Osteocyte (in vitro differentiated cells): ENCODE measurements around the gene NRIP1. TPM values are rescaled to one million over a fixed set of nuclear protein-coding genes. Genes with fewer than 3 reads are reported as not detected.

Experiments used
- DNase-seq: peaks from one replicate; pipeline ENCODE4 v3.0.0; 2021; ENCODE audit warnings: mixed read lengths; ENCODE audit not compliant: unreplicated experiment; ENCODE audit errors: extremely low spot score
- H3K27ac Mint-ChIP-seq: one replicate; pipeline ENCODE4 v1.8.0; 2021; ENCODE audit warnings: mild to moderate bottlenecking, mixed read lengths; ENCODE audit not compliant: unreplicated experiment
- H3K27me3 Mint-ChIP-seq: one replicate; pipeline ENCODE4 v1.8.0; 2021; ENCODE audit warnings: mixed read lengths; ENCODE audit not compliant: unreplicated experiment
- H3K36me3 Mint-ChIP-seq: one replicate; pipeline ENCODE4 v1.8.0; 2021; ENCODE audit warnings: mixed read lengths; ENCODE audit not compliant: unreplicated experiment
- H3K4me1 Mint-ChIP-seq: one replicate; pipeline ENCODE4 v1.8.0; 2021; ENCODE audit warnings: mixed read lengths; ENCODE audit not compliant: unreplicated experiment
- H3K4me3 Mint-ChIP-seq: one replicate; pipeline ENCODE4 v1.8.0; 2021; ENCODE audit warnings: mild to moderate bottlenecking, moderate library complexity, mixed read lengths; ENCODE audit not compliant: unreplicated experiment
- H3K9me3 Mint-ChIP-seq: one replicate; pipeline ENCODE4 v1.8.0; 2021; ENCODE audit warnings: mixed read lengths; ENCODE audit not compliant: unreplicated experiment
- CTCF ChIP-seq: fragments of 200-600 bp; sonication (generic); IDR thresholded peaks from 2 replicates; pipeline ENCODE4 v1.5.0; 2021; ENCODE audit warnings: antibody characterized with exemption, mild to moderate bottlenecking, moderate library complexity
- total RNA-seq: library from RNA; stranded (reverse); gene quantifications from 2 replicates; pipeline ENCODE4 v1.2.1, GENCODE V29; 2021

Gene NRIP1
- total RNA-seq, 1 donor from 2014 or later = 17.4 TPM

DNA sequence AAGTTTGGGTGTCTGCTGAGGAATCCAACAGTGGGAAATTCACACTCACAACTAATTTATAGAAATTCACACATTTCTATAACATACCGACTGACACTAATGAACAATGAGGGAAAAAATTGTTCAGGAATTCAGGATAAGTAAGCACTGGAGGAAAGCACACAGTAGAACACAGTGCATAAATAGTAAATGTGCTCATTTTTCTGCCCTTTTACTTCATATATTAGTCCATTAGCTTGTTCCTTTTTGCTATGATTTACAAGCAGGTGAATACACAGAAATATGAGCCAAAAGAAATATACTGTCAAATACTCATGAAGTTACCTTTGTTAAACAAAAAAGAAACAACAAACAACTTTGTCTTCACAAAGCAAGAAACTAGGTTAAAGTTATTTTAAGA is 11.3 kb downstream of the NRIP1 start:
- Mint-ChIP-seq H3K27ac (no peak overlapping the region), H3K4me1 (peaks cover 36% of the 10 kb centered on the region), H3K36me3 (no peaks in the 10 kb centered on the region), H3K9me3 (no peaks in the 10 kb centered on the region), H3K4me3 (no peak overlapping the region), H3K27me3 (no peaks in the 10 kb centered on the region)
- no peak for TF ChIP-seq CTCF
- DNase-seq = no peak

DNA sequence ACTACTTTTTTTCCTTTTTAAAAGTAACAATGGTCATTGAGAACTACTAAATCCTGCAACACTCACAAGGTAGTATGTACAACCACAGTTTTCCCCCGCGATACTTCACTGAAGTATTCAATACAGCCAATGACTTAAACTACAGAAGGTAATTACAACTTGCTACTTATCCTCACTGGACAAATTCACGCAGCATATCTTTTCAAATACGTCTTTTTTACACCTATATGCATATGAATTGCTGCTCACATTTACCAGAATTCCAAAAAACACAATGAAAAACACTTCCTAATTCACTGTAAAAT is 12.4 kb downstream of the NRIP1 start:
- Mint-ChIP-seq H3K4me3 (no peak overlapping the region), H3K36me3 (no peaks in the 10 kb centered on the region), H3K27me3 (no peaks in the 10 kb centered on the region), H3K4me1 (peaks cover 31% of the 10 kb centered on the region), H3K27ac (no peak overlapping the region), H3K9me3 (no peaks in the 10 kb centered on the region)
- DNase-seq = no peak
- no peak for TF ChIP-seq CTCF

GRCh38 chr21:15051644-15052458 is 12.9 kb downstream of the NRIP1 start:
- H3K9me3 Mint-ChIP-seq = no peaks in the 10 kb centered on the region
- DNase-seq = no peak
- H3K4me1 Mint-ChIP-seq = peaks cover 27% of the 10 kb centered on the region
- H3K27ac Mint-ChIP-seq = no peak overlapping the region
- H3K36me3 Mint-ChIP-seq = no peaks in the 10 kb centered on the region
- no peak for TF ChIP-seq CTCF
- no peaks in the 10 kb centered on the region for H3K27me3 Mint-ChIP-seq
- no peak overlapping the region for H3K4me3 Mint-ChIP-seq

DNA sequence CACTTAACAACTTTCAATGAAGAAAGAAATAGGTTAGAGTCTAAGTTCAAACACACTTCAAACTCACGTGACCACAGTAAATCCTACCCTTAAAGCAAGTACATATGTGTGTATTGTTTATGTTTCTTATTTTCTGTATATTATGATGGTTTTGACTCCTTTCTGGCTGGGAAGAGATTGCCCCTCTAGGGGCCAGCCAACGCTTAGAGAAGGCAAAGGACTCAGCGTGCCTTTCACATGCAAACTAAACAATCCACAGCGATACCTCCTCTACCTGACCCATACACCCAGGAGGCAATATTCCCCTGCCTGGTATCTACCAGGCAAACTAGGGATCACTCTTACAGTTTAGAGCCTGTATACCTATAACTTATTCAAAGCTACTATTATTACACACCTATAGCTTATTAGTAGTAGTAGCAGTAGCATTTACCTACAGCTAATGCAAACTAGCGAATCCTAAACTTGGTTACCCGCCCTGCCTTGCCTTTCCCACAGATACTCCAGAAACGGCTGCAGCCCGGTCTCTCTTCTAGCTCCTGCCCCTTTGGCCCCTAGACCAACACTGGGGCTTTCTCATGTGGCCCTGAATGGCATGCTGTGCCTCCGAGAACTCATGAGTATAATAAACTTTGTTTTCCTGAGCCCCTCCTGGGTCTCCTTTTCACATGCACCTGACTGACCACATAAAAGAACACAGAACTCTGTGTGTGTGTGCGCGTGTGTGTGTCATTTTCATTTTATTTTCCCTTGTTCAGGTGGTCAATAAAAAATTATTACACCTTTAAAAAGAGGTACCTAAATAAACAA is 14.0 kb downstream of the NRIP1 start:
- Mint-ChIP-seq H3K4me1 (peaks cover 23% of the 10 kb centered on the region), H3K4me3 (no peak overlapping the region), H3K27ac (no peak overlapping the region), H3K36me3 (no peaks in the 10 kb centered on the region), H3K27me3 (no peaks in the 10 kb centered on the region), H3K9me3 (no peaks in the 10 kb centered on the region)
- no peak for DNase-seq
- TF ChIP-seq CTCF = no peak

GRCh38 chr21:15045017-15045416 is 19.8 kb downstream of the NRIP1 start:
- no peak for DNase-seq
- H3K27ac Mint-ChIP-seq = no peak overlapping the region

More at GRCh38 chr21:15045017-15045416, 19.8 kb downstream of the NRIP1 start:
- no peaks in the 10 kb centered on the region for H3K9me3 Mint-ChIP-seq
- no peak for TF ChIP-seq CTCF
- no peak overlapping the region for H3K4me3 Mint-ChIP-seq
- H3K4me1 Mint-ChIP-seq = peaks cover 3% of the 10 kb centered on the region
- H3K36me3 Mint-ChIP-seq = peaks cover 10% of the 10 kb centered on the region
- H3K27me3 Mint-ChIP-seq = no peaks in the 10 kb centered on the region
